PC-3 (cell line): ENCODE data around the gene DCHS1.

ENCODE experiments used
- EZH2phosphoT487 ChIP-seq: fragments of 300-600 bp; sonication (generic); IDR thresholded peaks from 2 replicates; pipeline ENCODE4 v1.6.1; 2018; ENCODE audit warnings: mild to moderate bottlenecking, antibody characterized with exemption, low read length, borderline replicate concordance
- TF ChIP-seq, protein P1 (sequence below): fragments of 300-600 bp; sonication (generic); conservative IDR thresholded peaks from 2 replicates; pipeline ENCODE4 v1.5.1; 2017; ENCODE audit warnings: antibody characterized with exemption, low read depth, mild to moderate bottlenecking, low read length

DNA sequence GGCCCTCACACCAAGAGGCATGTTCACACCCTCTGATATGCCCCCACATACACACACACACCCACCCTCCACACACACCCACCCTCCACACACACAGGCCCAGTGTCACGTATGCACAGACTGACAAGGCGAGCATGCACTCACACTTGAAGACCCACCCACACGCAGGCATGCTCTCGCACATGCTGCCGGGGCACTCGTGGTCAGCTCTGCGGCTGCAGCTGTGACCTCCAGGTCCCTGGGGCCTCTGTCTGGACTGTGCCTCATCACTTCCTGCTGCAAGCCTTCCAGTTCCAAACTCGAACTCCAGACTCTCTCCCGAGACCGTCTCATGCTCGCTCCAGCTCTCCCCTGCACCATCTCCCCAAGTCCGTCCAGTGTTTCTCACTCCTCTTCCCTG is 9.5 kb downstream of the DCHS1 start:
- TF ChIP-seq, protein P1, sequence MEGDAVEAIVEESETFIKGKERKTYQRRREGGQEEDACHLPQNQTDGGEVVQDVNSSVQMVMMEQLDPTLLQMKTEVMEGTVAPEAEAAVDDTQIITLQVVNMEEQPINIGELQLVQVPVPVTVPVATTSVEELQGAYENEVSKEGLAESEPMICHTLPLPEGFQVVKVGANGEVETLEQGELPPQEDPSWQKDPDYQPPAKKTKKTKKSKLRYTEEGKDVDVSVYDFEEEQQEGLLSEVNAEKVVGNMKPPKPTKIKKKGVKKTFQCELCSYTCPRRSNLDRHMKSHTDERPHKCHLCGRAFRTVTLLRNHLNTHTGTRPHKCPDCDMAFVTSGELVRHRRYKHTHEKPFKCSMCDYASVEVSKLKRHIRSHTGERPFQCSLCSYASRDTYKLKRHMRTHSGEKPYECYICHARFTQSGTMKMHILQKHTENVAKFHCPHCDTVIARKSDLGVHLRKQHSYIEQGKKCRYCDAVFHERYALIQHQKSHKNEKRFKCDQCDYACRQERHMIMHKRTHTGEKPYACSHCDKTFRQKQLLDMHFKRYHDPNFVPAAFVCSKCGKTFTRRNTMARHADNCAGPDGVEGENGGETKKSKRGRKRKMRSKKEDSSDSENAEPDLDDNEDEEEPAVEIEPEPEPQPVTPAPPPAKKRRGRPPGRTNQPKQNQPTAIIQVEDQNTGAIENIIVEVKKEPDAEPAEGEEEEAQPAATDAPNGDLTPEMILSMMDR: no peak
- no peak for TF ChIP-seq EZH2phosphoT487
